WTC11 (cell line): ENCODE data around the gene ADAP1.

ENCODE experiments used
- AFF4 ChIP-seq: sonication (generic); formaldehyde crosslinking; IDR thresholded peaks from 2 replicates; pipeline ENCODE4 v1.8.1; 2023; ENCODE audit warnings: mild to moderate bottlenecking, missing genetic modification reagents, borderline replicate concordance
- ELF4 ChIP-seq: sonication (generic); formaldehyde crosslinking; IDR thresholded peaks from 2 replicates; pipeline ENCODE4 v1.8.1; 2022; ENCODE audit warnings: low read depth, mild to moderate bottlenecking, moderate library complexity, missing genetic modification reagents

- no peak for TF ChIP-seq AFF4 (CRISPR knock-in tag)
- no peak for TF ChIP-seq ELF4 (CRISPR knock-in tag)
Observed at GRCh38 chr7:903921-904755, 50.3 kb downstream of the ADAP1 start.
